H1 (cell line): ENCODE results near the gene CALU. TPM values are rescaled to one million over a fixed set of nuclear protein-coding genes. Genes with fewer than 3 reads are reported as not detected.

Source experiments
- CTCF ChIA-PET: fragments of 300-600 bp; sonication (Branson Sonifier 250); formaldehyde crosslinking; loops from one replicate; lab custom pipeline; 2021; ENCODE audit not compliant: partially characterized antibody; lab: Charles Lee
- POLR2A ChIA-PET: fragments of 300-600 bp; sonication (Branson Sonifier 250); formaldehyde crosslinking; loops from one replicate; lab custom pipeline; 2021; ENCODE audit warnings: inconsistent platforms; ENCODE audit not compliant: partially characterized antibody; lab: Charles Lee
- DNase-seq, 2 experiments: peaks; one replicate each; pipeline versions ENCODE4 v3.0.0 to v3.0.0-alpha.2; 2010 to 2022; ENCODE audit warnings: low spot score in 2 of 2, low read depth in 1 of 2, mixed read lengths in 1 of 2
- FAIRE-seq: peaks from 2 replicates; lab custom pipeline; 2011; peaks lifted over from hg19 to GRCh38; lab: Jason Lieb, UNC
- H2AFZ ChIP-seq: 2 replicates; pipeline ENCODE4 v1.8.1; 2012; ENCODE audit warnings: low read length, inconsistent platforms
- H2AK5ac ChIP-seq: 2 replicates; pipeline ENCODE4 v1.6.1; 2013; ENCODE audit warnings: low read depth, low read length
- H2BK120ac ChIP-seq: replicated peaks from 2 replicates; pipeline ENCODE3; 2013; ENCODE audit warnings: low read depth, low read length, inconsistent platforms
- H2BK12ac ChIP-seq: 2 replicates; pipeline ENCODE4 v1.6.1; 2013; ENCODE audit warnings: low read depth, low read length
- H2BK15ac ChIP-seq: 2 replicates; pipeline ENCODE4 v1.6.1; 2013; ENCODE audit warnings: low read length
- H2BK20ac ChIP-seq: 2 replicates; pipeline ENCODE4 v1.6.1; 2013; ENCODE audit warnings: low read length
- H2BK5ac ChIP-seq: 2 replicates; pipeline ENCODE4 v1.6.1; 2013; ENCODE audit warnings: low read depth, low read length
- H3K14ac ChIP-seq: 2 replicates; pipeline ENCODE4 v1.6.1; 2013; ENCODE audit warnings: inconsistent platforms; ENCODE audit not compliant: insufficient read length
- H3K18ac ChIP-seq: 2 replicates; pipeline ENCODE4 v1.6.1; 2013; ENCODE audit warnings: low read length; ENCODE audit errors: extremely low read depth
- H3K23ac ChIP-seq: 2 replicates; pipeline ENCODE4 v1.6.1; 2013; ENCODE audit warnings: inconsistent platforms; ENCODE audit not compliant: insufficient read length
- H3K23me2 ChIP-seq: 2 replicates; pipeline ENCODE4 v1.6.1; 2013; ENCODE audit warnings: low read depth, low read length
- H3K27ac ChIP-seq: 2 replicates; pipeline ENCODE4 v1.6.1; 2011; ENCODE audit warnings: low read depth, low read length, inconsistent platforms
- H3K27me3 ChIP-seq, 4 experiments: replicated peaks in 1 of 4; 1 replicate in 1 of 4; 2 replicates in 3 of 4; pipeline versions ENCODE4 v1.6.1 to v1.8.1; 2011 to 2013; ENCODE audit warnings: low read length in 3 of 4, mild to moderate bottlenecking in 3 of 4, inconsistent platforms in 2 of 4, mixed read lengths in 2 of 4, moderate library complexity in 1 of 4; ENCODE audit not compliant: control insufficient read depth in 3 of 4, insufficient read depth in 3 of 4; ENCODE audit errors: extremely low read depth in 1 of 4
- H3K36me3 ChIP-seq, 4 experiments: 2 replicates each; pipeline versions ENCODE4 v1.6.1 to v1.8.1; 2011 to 2013; ENCODE audit warnings: mild to moderate bottlenecking in 4 of 4, low read length in 3 of 4, moderate library complexity in 2 of 4, control low read depth in 1 of 4, inconsistent platforms in 1 of 4; ENCODE audit not compliant: insufficient read depth in 4 of 4, control insufficient read depth in 2 of 4
- H3K4ac ChIP-seq: replicated peaks from 2 replicates; pipeline ENCODE3; 2013; ENCODE audit warnings: low read length, low read depth, mixed read lengths, inconsistent platforms; ENCODE audit not compliant: insufficient read length
- H3K4me1 ChIP-seq, 4 experiments: replicated peaks in 1 of 4; 1 replicate in 1 of 4; 2 replicates in 3 of 4; pipeline versions ENCODE4 v1.6.1 to v1.8.1; 2011 to 2013; ENCODE audit warnings: low read length in 3 of 4, inconsistent platforms in 2 of 4, mixed read lengths in 1 of 4; ENCODE audit not compliant: insufficient read depth in 4 of 4, control insufficient read depth in 3 of 4
- H3K4me2 ChIP-seq, 2 experiments: 2 replicates each; pipeline versions ENCODE4 v1.6.1 to v1.8.1; 2011 to 2013; ENCODE audit warnings: low read depth in 2 of 2, low read length in 2 of 2, control low read depth in 1 of 2, inconsistent platforms in 1 of 2, mild to moderate bottlenecking in 1 of 2; ENCODE audit not compliant: insufficient read depth in 1 of 2
- H3K4me3 ChIP-seq, 4 experiments: fragments of 200-600, 300-600 bp in 1 of 4; sonication (generic), shearing (Covaris generic), sonication (Bioruptor Twin) in 1 of 4; 2 replicates each; pipeline versions ENCODE4 v1.5.1 to v1.8.1; 2011 to 2016; ENCODE audit warnings: low read length in 4 of 4, low read depth in 3 of 4, control low read depth in 2 of 4, inconsistent platforms in 2 of 4, mild to moderate bottlenecking in 2 of 4, mixed read lengths in 1 of 4, moderate library complexity in 1 of 4; ENCODE audit not compliant: insufficient read depth in 2 of 4; ENCODE audit errors: extremely low read depth in 1 of 4
- H3K56ac ChIP-seq: replicated peaks from 2 replicates; pipeline ENCODE3; 2013; ENCODE audit warnings: low read depth, mild to moderate bottlenecking, mixed read lengths, low read length, inconsistent platforms; ENCODE audit not compliant: insufficient read length
- H3K79me1 ChIP-seq: 2 replicates; pipeline ENCODE4 v1.6.1; 2013; ENCODE audit warnings: low read depth, low read length, control low read depth
- H3K79me2 ChIP-seq, 2 experiments: 2 replicates each; pipeline versions ENCODE4 v1.6.1 to v1.8.1; 2012 to 2013; ENCODE audit warnings: low read length in 2 of 2, mild to moderate bottlenecking in 2 of 2, inconsistent platforms in 1 of 2; ENCODE audit not compliant: insufficient read depth in 2 of 2, control insufficient read depth in 1 of 2
- H3K9ac ChIP-seq, 4 experiments: replicated peaks in 1 of 4; 1 replicate in 1 of 4; 2 replicates in 3 of 4; pipeline versions ENCODE4 v1.6.1 to v1.8.1; 2011 to 2013; ENCODE audit warnings: low read depth in 3 of 4, low read length in 3 of 4, control low read depth in 2 of 4, mild to moderate bottlenecking in 2 of 4, moderate library complexity in 2 of 4, inconsistent platforms in 1 of 4; ENCODE audit errors: extremely low read depth in 1 of 4
- H3K9me3 ChIP-seq, 2 experiments: 2 replicates each; pipeline versions ENCODE4 v1.6.1 to v1.8.1; 2012 to 2013; ENCODE audit warnings: mild to moderate bottlenecking in 2 of 2, moderate library complexity in 2 of 2, control low read depth in 1 of 2, inconsistent platforms in 1 of 2, low read depth in 1 of 2, low read length in 1 of 2, mixed read lengths in 1 of 2; ENCODE audit not compliant: insufficient read depth in 2 of 2
- H4K20me1 ChIP-seq, 2 experiments: replicated peaks in 1 of 2; 2 replicates each; pipeline versions ENCODE3 to v1.8.1; 2011 to 2013; ENCODE audit warnings: inconsistent platforms in 2 of 2, low read length in 2 of 2, mild to moderate bottlenecking in 1 of 2; ENCODE audit not compliant: insufficient read depth in 2 of 2, control insufficient read depth in 1 of 2
- H4K5ac ChIP-seq: 2 replicates; pipeline ENCODE4 v1.6.1; 2013; ENCODE audit warnings: low read length, low read depth, mixed read lengths, inconsistent platforms; ENCODE audit not compliant: insufficient read length
- H4K8ac ChIP-seq: 2 replicates; pipeline ENCODE4 v1.8.0; 2013; ENCODE audit warnings: mild to moderate bottlenecking, moderate library complexity, low read length, inconsistent platforms; ENCODE audit not compliant: insufficient read depth; ENCODE audit errors: extremely low read depth
- H4K91ac ChIP-seq: replicated peaks from 2 replicates; pipeline ENCODE3; 2013; ENCODE audit warnings: low read length, mixed read lengths, inconsistent platforms; ENCODE audit not compliant: insufficient read length
- EP300 ChIP-seq, 2 experiments: IDR thresholded peaks; 1 replicate in 1 of 2; 2 replicates in 1 of 2; pipeline ENCODE4 v1.6.1; 2011 to 2012; ENCODE audit warnings: low read depth in 2 of 2, low read length in 2 of 2, mild to moderate bottlenecking in 2 of 2, borderline replicate concordance in 1 of 2, inconsistent platforms in 1 of 2, moderate library complexity in 1 of 2
- GTF2F1 ChIP-seq: IDR thresholded peaks from 2 replicates; pipeline ENCODE4 v1.6.1; 2012; ENCODE audit warnings: low read depth, low read length, improper control_type of control experiment, borderline replicate concordance
- JUN ChIP-seq: IDR thresholded peaks from 2 replicates; pipeline ENCODE4 v1.6.1; 2011; ENCODE audit warnings: low read depth, mild to moderate bottlenecking, improper control_type of control experiment, low read length
- KDM1A ChIP-seq: fragments of 200-600, 300-600 bp; sonication (generic); IDR thresholded peaks from 2 replicates; pipeline ENCODE4 v1.7.1; 2016; ENCODE audit warnings: mild to moderate bottlenecking, low read length, borderline replicate concordance
- TBP ChIP-seq: IDR thresholded peaks from 2 replicates; pipeline ENCODE4 v1.6.1; 2011; ENCODE audit warnings: low read depth, low read length, improper control_type of control experiment
- WGBS, 2 experiments: shearing (Covaris generic) in 1 of 2; methylation state at CpG; one replicate each; pipeline versions ENCODE4 v1.1.6 to v1.1.7; 2013 to 2015; ENCODE audit warnings: low lambda C conversion rate in 2 of 2, mixed read lengths in 2 of 2, inconsistent platforms in 1 of 2, low coverage in 1 of 2, missing lambda C conversion rate in 1 of 2; ENCODE audit not compliant: insufficient replicate concordance in 2 of 2, insufficient coverage in 1 of 2, insufficient read length in 1 of 2; ENCODE audit errors: extremely low coverage in 1 of 2, missing lambda C conversion rate in 1 of 2; 5-methylcytosine and 5-hydroxymethylcytosine counted together
- polyA plus RNA-seq, 7 experiments: library from polyadenylated mRNA; depleted of rRNA in 3 of 7; stranded (reverse) in 5 of 7; unstranded in 2 of 7; fragments of >200 nt in 5 of 7; fragments of 200-250 nt in 2 of 7; gene quantifications; 1 replicate in 5 of 7; 2 replicates in 1 of 7; 4 replicates in 1 of 7; pipeline versions ENCODE4 v1.2.1 to v1.2.3, GENCODE V29; 2011 to 2013; ENCODE audit warnings: missing spikeins in 2 of 7, mixed read lengths in 2 of 7
- total RNA-seq: library from RNA; stranded (reverse); fragmentation: NEBNext Ultra II Directional; extraction: Animal tissue kit (Norgen Biotek cat#: 25700); gene quantifications from 2 replicates; pipeline ENCODE4 v1.2.1, GENCODE V29; 2021

Gene CALU
- total and polyA plus RNA-seq, 2 of the 8 experiments (the other 6 are each of a cell fraction or from before 2014, with no cell fraction given), result 67.2 to 170 TPM

DNA sequence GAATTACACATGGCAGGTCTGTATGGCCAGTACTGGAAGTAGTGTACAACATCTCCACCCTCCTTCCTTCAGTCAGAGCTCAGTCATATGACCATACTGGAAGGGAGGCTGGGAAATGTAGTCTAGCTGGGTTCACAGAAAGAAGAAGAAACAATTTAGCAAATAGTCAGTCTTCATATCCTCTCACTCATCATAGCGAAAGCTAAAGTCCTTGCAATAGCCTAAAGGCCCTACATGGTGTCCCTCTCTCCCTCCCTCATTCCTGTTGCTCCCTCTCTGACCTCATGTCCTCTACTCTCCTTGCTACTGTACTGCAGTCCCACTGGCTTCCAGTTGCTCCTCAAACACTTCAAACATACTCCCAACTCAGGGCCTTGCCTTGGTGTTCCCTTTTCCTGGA lies 4.3 kb upstream of the CALU start:
- TF ChIP-seq EP300 (IDR thresholded peaks at IDR 0.05; ENCODE audit: borderline replicate concordance in 1 of 2, low read depth in 2 of 2, low read length in 2 of 2) (no peak), TBP (no peak), GTF2F1 (no peak), KDM1A (no peak), JUN (no peak)
- no peak overlapping the region for H3K23ac ChIP-seq
- FAIRE-seq (no peak), DNase-seq (no peak)
- H3K4me2 ChIP-seq, result no peak overlapping the region
- no peak overlapping the region for H2BK15ac ChIP-seq
- no peak overlapping the region for H2BK5ac ChIP-seq
- H2BK20ac ChIP-seq, result no peak overlapping the region
- no peaks in the 10 kb centered on the region; a peak in 1 of 7 replicates for H3K4me1 ChIP-seq
- no peak overlapping the region for H3K18ac ChIP-seq
- no peak overlapping the region; the same call in 1 of the 2 replicates for H2AFZ ChIP-seq
- CTCF ChIA-PET, result interaction anchor here (0.8 to 1.6 kb wide), 4 partner anchors 10 to 62 kb away, joined by 3 to 6 read pairs (median 4); partner anchors contain the start of gene GARIN1A
- peaks cover 2 to 3% of the 10 kb centered on the region in 2 experiments for H4K20me1 ChIP-seq
- no peak overlapping the region for H4K5ac ChIP-seq
- H2BK120ac ChIP-seq, result no peak overlapping the region
- 89% methylated on average over 1 of the region's 1 CpG; no CpG with 5 or more reads in 1 of the 2 experiments for WGBS, 2 experiments
- no peak overlapping the region for H3K4ac ChIP-seq
- POLR2A ChIA-PET, result interaction anchor here (0.7 kb wide), 1 partner anchor 11 kb away, joined by 3 read pairs; no protein-coding TSS in a partner anchor
- H3K23me2 ChIP-seq, result peaks cover 6% of the 10 kb centered on the region
- H2BK12ac ChIP-seq, result no peak overlapping the region
- H3K79me1 ChIP-seq, result no peaks in the 10 kb centered on the region
- H4K91ac ChIP-seq, result no peak overlapping the region
- no peaks in the 10 kb centered on the region for H3K9me3 ChIP-seq
- H2AK5ac ChIP-seq, result no peak overlapping the region
- no peak overlapping the region for H3K14ac ChIP-seq
- peaks cover 0 to 3% (median 0%) of the 10 kb centered on the region in 4 experiments; a peak in 1 of 8 replicates for H3K36me3 ChIP-seq
- no peak overlapping the region for H4K8ac ChIP-seq
- no peak overlapping the region for H3K56ac ChIP-seq
- H3K27me3 ChIP-seq, result peaks cover 0 to 1% (median 0%) of the 10 kb centered on the region in 4 experiments; a peak in 2 of 7 replicates
- H3K4me3 ChIP-seq, result no peak overlapping the region
- H3K79me2 ChIP-seq, result peaks cover 6 to 7% of the 10 kb centered on the region in 2 experiments
- no peak overlapping the region for H3K27ac ChIP-seq
- H3K9ac ChIP-seq, result no peak overlapping the region
